Testis (tissue), 2 donors: ENCODE data around the gene DAPL1.

Source experiments
- CTCF ChIP-seq, 3 experiments: fragments of 450-650 bp in 2 of 3; fragments of 200-600 bp in 1 of 3; sonication (generic) in 1 of 3; IDR thresholded peaks; one replicate each; pipeline ENCODE4 v1.5.1; 2016 to 2019; ENCODE audit warnings: antibody characterized with exemption in 3 of 3, mild to moderate bottlenecking in 2 of 3, moderate library complexity in 1 of 3
- POLR2A ChIP-seq: fragments of 450-650 bp; IDR thresholded peaks from one replicate; pipeline ENCODE4 v1.6.1; 2017; ENCODE audit warnings: antibody characterized with exemption, mild to moderate bottlenecking, moderate library complexity

GRCh38 chr2:158822193-158822592 lies 27.1 kb downstream of the DAPL1 start:
- TF ChIP-seq CTCF (IDR thresholded peaks at IDR 0.05) = no peak
- TF ChIP-seq POLR2A = no peak
